HG03342 (cell line): ENCODE results near the gene QRICH2.
"Not testable (repeated sequence)": the region's sequence is repeated elsewhere in the genome, so short reads cannot be mapped to it uniquely, and the experiment has no call there.

Source experiments
- ATAC-seq: cut with Tn5 transposase; IDR thresholded peaks from one replicate; pipeline ENCODE4 v1.9.1; 2021; ENCODE audit warnings: mild to moderate bottlenecking, moderate library complexity; ENCODE audit not compliant: unreplicated experiment

QRICH2 gene

GRCh38 chr17:76278268-76278908 is 29.7 kb downstream of the QRICH2 start:
- no peak for ATAC-seq

GRCh38 chr17:76277300-76278267 is 30.5 kb downstream of the QRICH2 start:
- ATAC-seq: no peak

- ATAC-seq: no peak
Measured at GRCh38 chr17:76276461-76277299, 31.4 kb downstream of the QRICH2 start.

GRCh38 chr17:76276069-76276431 is 32.0 kb downstream of the QRICH2 start:
- no peak for ATAC-seq

- ATAC-seq: no peak
Measured at GRCh38 chr17:76275382-76276068, 32.6 kb downstream of the QRICH2 start.

GRCh38 chr17:76274112-76274956 is 33.7 kb downstream of the QRICH2 start:
- ATAC-seq: no peak

GRCh38 chr17:76273445-76274111 is 34.5 kb downstream of the QRICH2 start:
- no peak for ATAC-seq

- peak; percentile 20 for ATAC-seq
Measured at GRCh38 chr17:76272541-76273444, 35.3 kb downstream of the QRICH2 start.

GRCh38 chr17:76271669-76272540 is 36.2 kb downstream of the QRICH2 start:
- peak; percentile 42 for ATAC-seq

- ATAC-seq: peak; percentile 1
Measured at GRCh38 chr17:76270770-76271668, 37.1 kb downstream of the QRICH2 start.

- no peak for ATAC-seq
Measured at GRCh38 chr17:76270127-76270592, 37.9 kb downstream of the QRICH2 start.

GRCh38 chr17:76268991-76269981 is 38.8 kb downstream of the QRICH2 start:
- no peak for ATAC-seq

GRCh38 chr17:76268015-76268749 is 39.9 kb downstream of the QRICH2 start:
- no peak for ATAC-seq

- ATAC-seq: not testable (repeated sequence)
Measured at GRCh38 chr17:76267581-76268001, 40.5 kb downstream of the QRICH2 start.
